ENCODE data around the gene DENND1A. TPM values are rescaled to one million over a fixed set of nuclear protein-coding genes. Genes with fewer than 3 reads are reported as not detected.

The DENND1A gene
- total RNA-seq, 1 experiment from 2014 or later: 19.7 TPM

DNA sequence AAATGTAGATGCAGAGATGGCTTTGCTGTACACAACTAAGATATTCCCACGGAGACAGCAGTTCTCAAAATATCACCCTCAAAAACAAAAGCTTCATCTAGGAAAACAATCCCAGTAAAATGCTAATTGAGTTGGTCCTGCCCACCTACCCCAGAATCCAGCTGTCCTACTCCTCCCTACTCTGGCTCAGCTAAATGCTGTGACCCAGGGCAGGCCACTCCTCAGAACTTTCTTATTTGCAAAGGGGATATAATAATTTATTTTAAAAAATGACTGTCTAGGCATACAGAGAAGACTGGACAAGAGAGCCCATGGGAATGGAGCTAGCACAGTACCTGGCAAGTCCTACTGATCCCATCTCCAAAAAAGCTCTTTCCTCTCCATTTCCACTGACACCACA lies 411.6 kb downstream of the DENND1A start:
- H3K4me1 ChIP-seq (ENCODE audit: control insufficient read depth, insufficient read depth, low read length): no peaks in the 10 kb centered on the region
- no peak overlapping the region for H3K27ac ChIP-seq (ENCODE audit: low read length)
- ChIA-PET CTCF (no interaction called here), POLR2A (no interaction called here)
- H3K9me3 ChIP-seq (ENCODE audit: control insufficient read depth, insufficient read depth, low read depth, low read length): no peaks in the 10 kb centered on the region
- in situ Hi-C loops (cut with HindIII; ENCODE audit: low pct_unique_long_range_greater_than_20kb, low sequenced_read_pairs): no loop called here
- TF ChIP-seq SIN3A (IDR thresholded peaks at IDR 0.05; ENCODE audit: borderline replicate concordance, insufficient read depth, low read depth, low read length): no peak
- no peak for TF ChIP-seq TCF7L2 (IDR thresholded peaks at IDR 0.05; ENCODE audit: low read depth, low read length)
- TF ChIP-seq, protein P1, sequence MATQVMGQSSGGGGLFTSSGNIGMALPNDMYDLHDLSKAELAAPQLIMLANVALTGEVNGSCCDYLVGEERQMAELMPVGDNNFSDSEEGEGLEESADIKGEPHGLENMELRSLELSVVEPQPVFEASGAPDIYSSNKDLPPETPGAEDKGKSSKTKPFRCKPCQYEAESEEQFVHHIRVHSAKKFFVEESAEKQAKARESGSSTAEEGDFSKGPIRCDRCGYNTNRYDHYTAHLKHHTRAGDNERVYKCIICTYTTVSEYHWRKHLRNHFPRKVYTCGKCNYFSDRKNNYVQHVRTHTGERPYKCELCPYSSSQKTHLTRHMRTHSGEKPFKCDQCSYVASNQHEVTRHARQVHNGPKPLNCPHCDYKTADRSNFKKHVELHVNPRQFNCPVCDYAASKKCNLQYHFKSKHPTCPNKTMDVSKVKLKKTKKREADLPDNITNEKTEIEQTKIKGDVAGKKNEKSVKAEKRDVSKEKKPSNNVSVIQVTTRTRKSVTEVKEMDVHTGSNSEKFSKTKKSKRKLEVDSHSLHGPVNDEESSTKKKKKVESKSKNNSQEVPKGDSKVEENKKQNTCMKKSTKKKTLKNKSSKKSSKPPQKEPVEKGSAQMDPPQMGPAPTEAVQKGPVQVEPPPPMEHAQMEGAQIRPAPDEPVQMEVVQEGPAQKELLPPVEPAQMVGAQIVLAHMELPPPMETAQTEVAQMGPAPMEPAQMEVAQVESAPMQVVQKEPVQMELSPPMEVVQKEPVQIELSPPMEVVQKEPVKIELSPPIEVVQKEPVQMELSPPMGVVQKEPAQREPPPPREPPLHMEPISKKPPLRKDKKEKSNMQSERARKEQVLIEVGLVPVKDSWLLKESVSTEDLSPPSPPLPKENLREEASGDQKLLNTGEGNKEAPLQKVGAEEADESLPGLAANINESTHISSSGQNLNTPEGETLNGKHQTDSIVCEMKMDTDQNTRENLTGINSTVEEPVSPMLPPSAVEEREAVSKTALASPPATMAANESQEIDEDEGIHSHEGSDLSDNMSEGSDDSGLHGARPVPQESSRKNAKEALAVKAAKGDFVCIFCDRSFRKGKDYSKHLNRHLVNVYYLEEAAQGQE (IDR thresholded peaks at IDR 0.05; ENCODE audit: insufficient read depth in 1 of 2, low read depth in 2 of 2, low read length in 1 of 2): no peak
- TF ChIP-seq CTCF (IDR thresholded peaks at IDR 0.05): no peak
- no peak for TF ChIP-seq POLR2AphosphoS5 (IDR thresholded peaks at IDR 0.05; ENCODE audit: low read depth, low read length)
- no peak overlapping the region for H3K4me3 ChIP-seq (ENCODE audit: low read depth in 2 of 2, low read length in 2 of 2)
- intact Hi-C loops (cut with micrococcal nuclease; ENCODE audit: unreplicated experiment): no loop called here
- no peaks in the 10 kb centered on the region for H3K27me3 ChIP-seq (ENCODE audit: control insufficient read depth, insufficient read depth, low read length)
- DNase-seq (ENCODE audit: low read depth, low spot score) (no peak), ATAC-seq (no peak)
- no peaks in the 10 kb centered on the region for H3K36me3 ChIP-seq (ENCODE audit: control insufficient read depth, insufficient read depth, low read length)
- no TSS peak for BruUV-seq (replicated peaks)

- no peaks in the 10 kb centered on the region for H3K9me3 ChIP-seq (ENCODE audit: control insufficient read depth, insufficient read depth, low read depth, low read length)
- ATAC-seq (no peak), DNase-seq (ENCODE audit: low read depth, low spot score) (no peak)
- BruUV-seq (replicated peaks): no TSS peak
- H3K4me1 ChIP-seq (ENCODE audit: control insufficient read depth, insufficient read depth, low read length): no peaks in the 10 kb centered on the region
- H3K27ac ChIP-seq (ENCODE audit: low read length): no peak overlapping the region
- TF ChIP-seq TCF7L2 (IDR thresholded peaks at IDR 0.05; ENCODE audit: low read depth, low read length): no peak
- no peak for TF ChIP-seq CTCF (IDR thresholded peaks at IDR 0.05)
- TF ChIP-seq SIN3A (IDR thresholded peaks at IDR 0.05; ENCODE audit: borderline replicate concordance, insufficient read depth, low read depth, low read length): no peak
- no peak for TF ChIP-seq POLR2AphosphoS5 (IDR thresholded peaks at IDR 0.05; ENCODE audit: low read depth, low read length)
- TF ChIP-seq, protein P1 (IDR thresholded peaks at IDR 0.05; ENCODE audit: insufficient read depth in 1 of 2, low read depth in 2 of 2, low read length in 1 of 2): no peak
- in situ Hi-C loops (cut with HindIII; ENCODE audit: low pct_unique_long_range_greater_than_20kb, low sequenced_read_pairs): no loop called here
- POLR2A ChIA-PET: no interaction called here
- H3K27me3 ChIP-seq (ENCODE audit: control insufficient read depth, insufficient read depth, low read length): no peaks in the 10 kb centered on the region
- no peak overlapping the region for H3K4me3 ChIP-seq (ENCODE audit: low read depth in 2 of 2, low read length in 2 of 2)
- CTCF ChIA-PET: no interaction called here
- H3K36me3 ChIP-seq (ENCODE audit: control insufficient read depth, insufficient read depth, low read length): no peaks in the 10 kb centered on the region
- intact Hi-C loops (cut with micrococcal nuclease; ENCODE audit: unreplicated experiment): no loop called here
Measured at GRCh38 chr9:123517512-123517911, 412.4 kb downstream of the DENND1A start.
